RWPE2 (cell line): ENCODE results near the gene OR6K2.

Experiments used
- ATAC-seq: fragments of 200-7000 bp; cut with Tn5 transposase; 3 replicates; pipeline ENCODE4 v1.9.1; 2021; ENCODE audit warnings: low read depth
- DNase-seq: peaks from one replicate; pipeline ENCODE4 v3.0.0-alpha.2; 2020; ENCODE audit warnings: low spot score
- H3K27ac ChIP-seq: fragments of 450-650 bp; 2 replicates; pipeline ENCODE4 v1.5.1; 2017; ENCODE audit warnings: mild to moderate bottlenecking; ENCODE audit not compliant: poor library complexity, severe bottlenecking
- H3K27me3 ChIP-seq: fragments of 250-450 bp; sonication (Bioruptor Pico); 2 replicates; pipeline ENCODE4 v1.5.1; 2021; ENCODE audit warnings: mild to moderate bottlenecking, moderate library complexity; ENCODE audit not compliant: insufficient read depth, poor library complexity, severe bottlenecking
- H3K36me3 ChIP-seq: fragments of 250-450 bp; sonication (Bioruptor Pico); 2 replicates; pipeline ENCODE4 v1.5.1; 2020; ENCODE audit warnings: low read depth, mild to moderate bottlenecking, moderate library complexity
- H3K4me1 ChIP-seq: fragments of 250-450 bp; sonication (Bioruptor Pico); 2 replicates; pipeline ENCODE4 v1.5.1; 2021; ENCODE audit warnings: mild to moderate bottlenecking, moderate library complexity; ENCODE audit not compliant: insufficient read depth, poor library complexity, severe bottlenecking
- H3K4me3 ChIP-seq: fragments of 250-450 bp; sonication (Bioruptor Pico); 2 replicates; pipeline ENCODE4 v1.5.1; 2021; ENCODE audit warnings: mild to moderate bottlenecking, moderate library complexity; ENCODE audit not compliant: severe bottlenecking
- H3K9me3 ChIP-seq: fragments of 250-450 bp; sonication (Bioruptor Pico); 2 replicates; pipeline ENCODE4 v1.5.1; 2021; ENCODE audit warnings: mild to moderate bottlenecking, moderate library complexity; ENCODE audit not compliant: severe bottlenecking
- CTCF ChIP-seq: fragments of 450-650 bp; IDR thresholded peaks from one replicate; pipeline ENCODE4 v1.5.1; 2017; ENCODE audit warnings: mild to moderate bottlenecking, moderate library complexity; ENCODE audit not compliant: poor library complexity, severe bottlenecking

The OR6K2 gene

GRCh38 chr1:158728510-158729225, 28.2 kb upstream of the OR6K2 start:
- TF ChIP-seq CTCF: no peak
- Histone ChIP-seq H3K4me1 (no peaks in the 10 kb centered on the region), H3K4me3 (no peak overlapping the region), H3K9me3 (no peaks in the 10 kb centered on the region), H3K36me3 (no peaks in the 10 kb centered on the region), H3K27me3 (peaks cover 24% of the 10 kb centered on the region), H3K27ac (no peak overlapping the region)
- no peak for DNase-seq
- ATAC-seq: no peak

GRCh38 chr1:158724442-158724841, 24.0 kb upstream of the OR6K2 start:
- no peaks in the 10 kb centered on the region for H3K9me3 ChIP-seq
- ATAC-seq: no peak
- no peak for DNase-seq

GRCh38 chr1:158720620-158721019, 20.2 kb upstream of the OR6K2 start, which contains the start of gene OR6K3:
TSS of gene OR6K3 (minus strand) at chr1:158720720. CDS start at chr1:158718115, 2,605 bp downstream.
- DNase-seq: no peak
- Histone ChIP-seq H3K4me1 (no peaks in the 10 kb centered on the region), H3K27ac (no peak within 1 kb of the TSS), H3K9me3 (no peaks in the 10 kb centered on the region), H3K36me3 (no peaks in the 10 kb centered on the region), H3K4me3 (no peak within 1 kb of the TSS), H3K27me3 (peaks cover 27% of the 10 kb centered on the region)
- no peak for ATAC-seq
- no peak for TF ChIP-seq CTCF

More at GRCh38 chr1:158724442-158724841, 24.0 kb upstream of the OR6K2 start:
- Histone ChIP-seq H3K27ac (no peak overlapping the region), H3K4me3 (no peak overlapping the region), H3K27me3 (peaks cover 38% of the 10 kb centered on the region), H3K4me1 (no peaks in the 10 kb centered on the region), H3K36me3 (no peaks in the 10 kb centered on the region)
- TF ChIP-seq CTCF: no peak

GRCh38 chr1:158719664-158720063, 19.2 kb upstream of the OR6K2 start:
- H3K27ac ChIP-seq: no peak overlapping the region
- no peak for TF ChIP-seq CTCF
- H3K9me3 ChIP-seq: no peaks in the 10 kb centered on the region
- H3K4me1 ChIP-seq: no peaks in the 10 kb centered on the region
- no peak for DNase-seq
- no peaks in the 10 kb centered on the region for H3K36me3 ChIP-seq
- no peak for ATAC-seq
- H3K4me3 ChIP-seq: no peak overlapping the region
- peaks cover 21% of the 10 kb centered on the region for H3K27me3 ChIP-seq

- no peak overlapping the region for H3K27ac ChIP-seq
- H3K4me1 ChIP-seq: no peaks in the 10 kb centered on the region
- DNase-seq (no peak), ATAC-seq (no peak)
- no peaks in the 10 kb centered on the region for H3K9me3 ChIP-seq
- peaks cover 11% of the 10 kb centered on the region for H3K27me3 ChIP-seq
- no peaks in the 10 kb centered on the region for H3K36me3 ChIP-seq
- TF ChIP-seq CTCF: no peak
- H3K4me3 ChIP-seq: no peak overlapping the region
Measured at GRCh38 chr1:158717344-158717743, 16.9 kb upstream of the OR6K2 start.
